ENCODE results near the gene FKBP10. TPM values are rescaled to one million over a fixed set of nuclear protein-coding genes. Genes with fewer than 3 reads are reported as not detected.
A peak's percentile ranks its signal among the peaks of the same experiment; 100 is the strongest.
"Not testable (repeated sequence)": the region's sequence is repeated elsewhere in the genome, so short reads cannot be mapped to it uniquely, and the experiment has no call there.

The FKBP10 gene
- total RNA-seq, 1 experiment from 2014 or later = 91.9 TPM

GRCh38 chr17:41810659-41811548 is 1.9 kb upstream of the FKBP10 start:
- DNase-seq (ENCODE audit: low spot score) = no peak

- peak; percentile 63 for DNase-seq (ENCODE audit: low spot score)
Measured at GRCh38 chr17:41811549-41812380, 1.0 kb upstream of the FKBP10 start, which contains the start of gene P3H4. TSS of gene P3H4 (minus strand) at chr17:41811949. CDS start at chr17:41811915, 34 bp downstream.

- no peak for DNase-seq (ENCODE audit: low spot score)
Measured at GRCh38 chr17:41813152-41813680, 412 bp downstream of the FKBP10 start.

GRCh38 chr17:41813699-41814124 is 908 bp downstream of the FKBP10 start:
- DNase-seq (ENCODE audit: low spot score) = no peak

- no peak for DNase-seq (ENCODE audit: low spot score)
Measured at GRCh38 chr17:41814195-41814594, 1.4 kb downstream of the FKBP10 start.

- DNase-seq (ENCODE audit: low spot score) = no peak
Measured at GRCh38 chr17:41816637-41817320, 4.0 kb downstream of the FKBP10 start.

- DNase-seq (ENCODE audit: low spot score) = no peak
Measured at GRCh38 chr17:41818024-41818423, 5.2 kb downstream of the FKBP10 start.

GRCh38 chr17:41821776-41822175 is 9.0 kb downstream of the FKBP10 start:
- DNase-seq (ENCODE audit: low spot score) = no peak

- DNase-seq (ENCODE audit: low spot score) = no peak
Measured at GRCh38 chr17:41822216-41823140, 9.7 kb downstream of the FKBP10 start.

- no peak for DNase-seq (ENCODE audit: low spot score)
Measured at GRCh38 chr17:41823141-41823524, 10.3 kb downstream of the FKBP10 start.

- DNase-seq (ENCODE audit: low spot score) = no peak
Measured at GRCh38 chr17:41823580-41823979, 10.8 kb downstream of the FKBP10 start.

GRCh38 chr17:41824086-41824485 is 11.3 kb downstream of the FKBP10 start:
- no peak for DNase-seq (ENCODE audit: low spot score)

GRCh38 chr17:41825175-41825845 is 12.5 kb downstream of the FKBP10 start:
- DNase-seq (ENCODE audit: low spot score) = no peak

- DNase-seq (ENCODE audit: low spot score) = not testable (repeated sequence)
Measured at GRCh38 chr17:41829961-41830360, 17.2 kb downstream of the FKBP10 start.

- no peak for DNase-seq (ENCODE audit: low spot score)
Measured at GRCh38 chr17:41835214-41835799, 22.5 kb downstream of the FKBP10 start.

GRCh38 chr17:41835800-41836549 is 23.2 kb downstream of the FKBP10 start, which contains the start of gene NT5C3B:
TSS of gene NT5C3B (minus strand) at chr17:41836232. CDS start at chr17:41836193, 39 bp downstream.
- DNase-seq (ENCODE audit: low spot score) = no peak

- DNase-seq (ENCODE audit: low spot score) = no peak
Measured at GRCh38 chr17:41836550-41837196, 23.9 kb downstream of the FKBP10 start.
